Lung (tissue), 12 donors: ENCODE results near the gene CCL3. TPM values are rescaled to one million over a fixed set of nuclear protein-coding genes. Genes with fewer than 3 reads are reported as not detected.

ENCODE experiments used
- ATAC-seq: fragments of 200-7000 bp; cut with Tn5 transposase; one replicate; pipeline ENCODE4 v1.9.1; 2020; ENCODE audit warnings: moderate number of reproducible peaks; ENCODE audit not compliant: insufficient read depth, low FRiP score
- DNase-seq, 3 donors: peaks; one replicate each; pipeline ENCODE4 v3.0.0-alpha.2; 2013 to 2017
- H3K27ac ChIP-seq, 2 donors: one replicate each; pipeline ENCODE4 v1.5.1; 2013; ENCODE audit warnings: mild to moderate bottlenecking in 2 of 2, moderate library complexity in 2 of 2, control low read depth in 1 of 2, inconsistent platforms in 1 of 2, low read depth in 1 of 2, low read length in 1 of 2
- H3K27me3 ChIP-seq, 3 donors: one replicate each; pipeline ENCODE4 v1.5.1; 2013; ENCODE audit warnings: low read length in 2 of 3; ENCODE audit not compliant: control insufficient read depth in 3 of 3, insufficient read depth in 3 of 3
- H3K36me3 ChIP-seq, 4 donors: one replicate each; pipeline ENCODE4 v1.5.1; 2013; ENCODE audit warnings: low read length in 4 of 4, mild to moderate bottlenecking in 1 of 4, moderate library complexity in 1 of 4; ENCODE audit not compliant: control insufficient read depth in 4 of 4, insufficient read depth in 4 of 4
- H3K4me1 ChIP-seq, 5 donors: one replicate each; pipeline ENCODE4 v1.5.1; 2013; ENCODE audit warnings: low read length in 5 of 5, mild to moderate bottlenecking in 2 of 5, moderate library complexity in 1 of 5; ENCODE audit not compliant: control insufficient read depth in 5 of 5, insufficient read depth in 5 of 5
- H3K4me3 ChIP-seq: one replicate; pipeline ENCODE4 v1.5.1; 2013; ENCODE audit warnings: mild to moderate bottlenecking, control low read depth, moderate library complexity
- H3K9ac ChIP-seq, 2 donors: one replicate each; pipeline ENCODE4 v1.5.1; 2013; ENCODE audit warnings: low read length in 2 of 2, control low read depth in 1 of 2; ENCODE audit not compliant: insufficient read depth in 1 of 2
- H3K9me3 ChIP-seq, 4 donors: one replicate each; pipeline ENCODE4 v1.5.1; 2013; ENCODE audit warnings: low read length in 3 of 4, mild to moderate bottlenecking in 1 of 4, moderate library complexity in 1 of 4; ENCODE audit not compliant: control insufficient read depth in 4 of 4, insufficient read depth in 3 of 4
- CTCF ChIP-seq: IDR thresholded peaks from 2 replicates; pipeline ENCODE4 v1.5.1; 2012; ENCODE audit warnings: mild to moderate bottlenecking; ENCODE audit errors: control extremely low read depth, extremely low read depth
- WGBS, 2 donors: extraction: QIAGEN DNeasy Blood & Tissue Kit; methylation state at CpG; one replicate each; pipeline ENCODE4 v1.1.7; 2013; 5-methylcytosine and 5-hydroxymethylcytosine counted together
- polyA plus RNA-seq, 2 donors: library from polyadenylated mRNA; stranded (reverse); fragments of 200-250 nt; gene quantifications; one replicate each; pipeline ENCODE4 v1.2.1, GENCODE V29; 2013
- total RNA-seq, 2 donors: library from RNA; depleted of rRNA in 1 of 2; stranded (reverse); fragments of >200 nt in 1 of 2; gene quantifications; one replicate each; pipeline ENCODE4 v1.2.1, GENCODE V29; 2014 to 2021
- donor health status: control.
- donor health status: control.
- donor health status: Bipolar disorder and iron deficiency.
- donor health status: healthy.
- donor health status: DM: yes; HTN: yes; CAD: no.

The CCL3 gene
- total and polyA plus RNA-seq, 4 donors = 7.8 to 526 (median 23.9) TPM

- Histone ChIP-seq H3K4me3 (no peak overlapping the region), H3K27me3 (no peaks in the 10 kb centered on the region), H3K4me1 (peaks cover 0 to 4% (median 0%) of the 10 kb centered on the region in 5 donors), H3K9me3 (no peaks in the 10 kb centered on the region), H3K9ac (no peak overlapping the region), H3K27ac (no peak overlapping the region), H3K36me3 (no peaks in the 10 kb centered on the region)
- TF ChIP-seq CTCF = no peak
- no peak for DNase-seq
- ATAC-seq = no peak
Observed at GRCh38 chr17:36057911-36058310, 32.0 kb downstream of the CCL3 start.

GRCh38 chr17:36055921-36056520 lies 33.9 kb downstream of the CCL3 start:
- H3K9me3 ChIP-seq = no peaks in the 10 kb centered on the region
- ATAC-seq (no peak), DNase-seq (no peak)
- H3K27me3 ChIP-seq = no peaks in the 10 kb centered on the region
- H3K27ac ChIP-seq = no peak overlapping the region
- 76 to 78% methylated on average over 4 of the region's 4 CpGs for WGBS, 2 donors
- H3K4me3 ChIP-seq = no peak overlapping the region
- H3K9ac ChIP-seq = no peak overlapping the region
- no peaks in the 10 kb centered on the region for H3K36me3 ChIP-seq
- TF ChIP-seq CTCF = no peak
- peaks cover 0 to 4% (median 0%) of the 10 kb centered on the region in 5 donors for H3K4me1 ChIP-seq

GRCh38 chr17:36055171-36055570 lies 34.8 kb downstream of the CCL3 start:
- H3K27ac ChIP-seq = no peak overlapping the region
- WGBS, 2 donors = 80 to 86% methylated on average over 2 of the region's 2 CpGs
- ATAC-seq (no peak), DNase-seq (no peak)
- H3K9me3 ChIP-seq = no peaks in the 10 kb centered on the region
- no peak overlapping the region for H3K9ac ChIP-seq
- H3K36me3 ChIP-seq = no peaks in the 10 kb centered on the region
- H3K4me1 ChIP-seq = peaks cover 0 to 4% (median 0%) of the 10 kb centered on the region in 5 donors
- no peak overlapping the region for H3K4me3 ChIP-seq
- H3K27me3 ChIP-seq = no peaks in the 10 kb centered on the region
- no peak for TF ChIP-seq CTCF

GRCh38 chr17:36049643-36050042 lies 40.3 kb downstream of the CCL3 start:
- 100% methylated on average over 2 of the region's 2 CpGs for WGBS, 2 donors
- no peak for TF ChIP-seq CTCF
- Histone ChIP-seq H3K9ac (no peak overlapping the region), H3K27ac (no peak overlapping the region), H3K4me1 (no peaks in the 10 kb centered on the region), H3K36me3 (no peaks in the 10 kb centered on the region), H3K4me3 (no peak overlapping the region), H3K27me3 (no peaks in the 10 kb centered on the region), H3K9me3 (peaks cover 0 to 9% (median 7%) of the 10 kb centered on the region in 4 donors)
- DNase-seq (no peak), ATAC-seq (no peak)
